SU-DHL-6 (cell line): ENCODE data around the gene ZMYM2.

Experiments
- H2AFZ ChIP-seq: fragments of 200-600 bp; sonication (generic); 2 replicates; pipeline ENCODE4 v1.6.1; 2014; ENCODE audit warnings: low read depth, mild to moderate bottlenecking, moderate library complexity, mixed read lengths, antibody characterized with exemption, low read length; ENCODE audit not compliant: severe bottlenecking
- H3F3A ChIP-seq: fragments of 200-600 bp; shearing (Covaris generic); 2 replicates; pipeline ENCODE4 v1.6.0; 2016; ENCODE audit warnings: antibody characterized with exemption, mild to moderate bottlenecking; ENCODE audit not compliant: insufficient read depth
- H3K27ac ChIP-seq: fragments of 200-600 bp; sonication (generic); 2 replicates; pipeline ENCODE4 v1.5.1; 2016; ENCODE audit warnings: low read depth, mild to moderate bottlenecking, low read length, moderate library complexity, mixed read lengths
- H3K27me3 ChIP-seq: fragments of 200-600 bp; sonication (generic), shearing (Covaris generic); 2 replicates; pipeline ENCODE4 v1.6.0; 2014; ENCODE audit warnings: mild to moderate bottlenecking, low read length
- H3K36me3 ChIP-seq: fragments of 200-600 bp; sonication (generic); 2 replicates; pipeline ENCODE4 v1.6.1; 2014; ENCODE audit warnings: mild to moderate bottlenecking, low read length, mixed read lengths
- H3K4me2 ChIP-seq: fragments of 300-600, 200-600 bp; shearing (Covaris generic), sonication (generic); 2 replicates; pipeline ENCODE4 v1.6.0; 2014; ENCODE audit warnings: low read length, low read depth, mild to moderate bottlenecking; ENCODE audit not compliant: poor library complexity, severe bottlenecking
- H3K4me3 ChIP-seq: fragments of 200-600 bp; sonication (generic); 2 replicates; pipeline ENCODE4 v1.5.1; 2014; ENCODE audit warnings: antibody characterized with exemption, low read length, mild to moderate bottlenecking, mixed read lengths; ENCODE audit not compliant: insufficient read depth, poor library complexity, severe bottlenecking
- H3K79me2 ChIP-seq: fragments of 200-600 bp; sonication (generic); 2 replicates; pipeline ENCODE4 v1.6.1; 2014; ENCODE audit warnings: mild to moderate bottlenecking, low read length, moderate library complexity; ENCODE audit not compliant: insufficient read depth
- H3K9ac ChIP-seq: fragments of 200-600 bp; sonication (generic); 2 replicates; pipeline ENCODE4 v1.7.0; 2014; ENCODE audit warnings: mild to moderate bottlenecking, low read length
- H3K9me2 ChIP-seq: fragments of 200-600 bp; sonication (generic); replicated peaks from 2 replicates; pipeline ENCODE4 v1.6.1; 2014; ENCODE audit warnings: low read length; ENCODE audit not compliant: insufficient read depth
- H3K9me3 ChIP-seq: fragments of 200-600 bp; sonication (generic); 2 replicates; pipeline ENCODE4 v1.6.1; 2014; ENCODE audit warnings: low read length, mixed read lengths; ENCODE audit not compliant: insufficient read depth
- H4K20me1 ChIP-seq: fragments of 200-600 bp; sonication (generic); 2 replicates; pipeline ENCODE4 v1.6.1; 2014; ENCODE audit warnings: low read depth, mild to moderate bottlenecking, antibody characterized with exemption, low read length, moderate library complexity, mixed read lengths
- EZH2phosphoT487 ChIP-seq: fragments of 200-600 bp; sonication (generic), shearing (Covaris generic); conservative IDR thresholded peaks from 2 replicates; pipeline ENCODE4 v1.6.1; 2018; ENCODE audit warnings: mild to moderate bottlenecking, antibody characterized with exemption, low read length, moderate library complexity, mixed read lengths
- TF ChIP-seq, protein P1 (sequence below): fragments of 200-600 bp; sonication (generic); IDR thresholded peaks from one replicate; pipeline ENCODE4 v1.5.1; 2017; ENCODE audit warnings: antibody characterized with exemption, mild to moderate bottlenecking, low read length, moderate library complexity; ENCODE audit not compliant: insufficient read depth, poor library complexity, severe bottlenecking

ZMYM2 gene

DNA sequence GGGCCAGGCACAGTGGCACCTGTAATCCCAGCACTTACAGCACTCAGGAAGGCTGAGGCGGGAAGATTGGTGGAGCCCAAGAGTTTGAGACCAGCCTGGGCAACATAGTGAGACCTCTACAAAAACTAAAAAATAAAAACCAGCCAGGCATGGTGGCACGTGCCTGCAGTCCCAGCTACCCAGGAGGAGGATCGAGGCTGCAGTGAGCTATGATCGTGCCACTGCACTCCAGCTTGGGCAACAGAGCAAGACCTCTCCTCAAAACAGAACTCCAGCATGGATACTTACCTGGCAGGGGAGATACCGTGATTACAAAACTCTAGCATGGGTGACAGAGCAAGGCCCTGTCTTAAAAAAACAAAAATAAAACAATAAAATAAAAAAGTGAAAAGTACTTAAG is 107.0 kb downstream of the ZMYM2 start:
- Histone ChIP-seq H3K9me3 (no peaks in the 10 kb centered on the region), H3K36me3 (peaks cover 59% of the 10 kb centered on the region)

GRCh38 chr13:20069956-20070355 is 111.4 kb downstream of the ZMYM2 start:
- no peak for TF ChIP-seq EZH2phosphoT487
- TF ChIP-seq, protein P1, sequence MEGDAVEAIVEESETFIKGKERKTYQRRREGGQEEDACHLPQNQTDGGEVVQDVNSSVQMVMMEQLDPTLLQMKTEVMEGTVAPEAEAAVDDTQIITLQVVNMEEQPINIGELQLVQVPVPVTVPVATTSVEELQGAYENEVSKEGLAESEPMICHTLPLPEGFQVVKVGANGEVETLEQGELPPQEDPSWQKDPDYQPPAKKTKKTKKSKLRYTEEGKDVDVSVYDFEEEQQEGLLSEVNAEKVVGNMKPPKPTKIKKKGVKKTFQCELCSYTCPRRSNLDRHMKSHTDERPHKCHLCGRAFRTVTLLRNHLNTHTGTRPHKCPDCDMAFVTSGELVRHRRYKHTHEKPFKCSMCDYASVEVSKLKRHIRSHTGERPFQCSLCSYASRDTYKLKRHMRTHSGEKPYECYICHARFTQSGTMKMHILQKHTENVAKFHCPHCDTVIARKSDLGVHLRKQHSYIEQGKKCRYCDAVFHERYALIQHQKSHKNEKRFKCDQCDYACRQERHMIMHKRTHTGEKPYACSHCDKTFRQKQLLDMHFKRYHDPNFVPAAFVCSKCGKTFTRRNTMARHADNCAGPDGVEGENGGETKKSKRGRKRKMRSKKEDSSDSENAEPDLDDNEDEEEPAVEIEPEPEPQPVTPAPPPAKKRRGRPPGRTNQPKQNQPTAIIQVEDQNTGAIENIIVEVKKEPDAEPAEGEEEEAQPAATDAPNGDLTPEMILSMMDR: no peak
- Histone ChIP-seq H3K27ac (no peak overlapping the region), H2AFZ (no peak overlapping the region), H3K9ac (no peak overlapping the region), H3K36me3 (peaks cover 46% of the 10 kb centered on the region), H3K79me2 (no peaks in the 10 kb centered on the region; the same call in 1 of the 2 replicates), H3K27me3 (no peaks in the 10 kb centered on the region), H3K4me3 (no peak overlapping the region), H3K9me2 (no peaks in the 10 kb centered on the region), H4K20me1 (no peaks in the 10 kb centered on the region), H3K9me3 (no peaks in the 10 kb centered on the region), H3F3A (peaks cover 3% of the 10 kb centered on the region; the same call in 1 of the 2 replicates), H3K4me2 (no peak overlapping the region)

More for the DNA sequence above, 107.0 kb downstream of the ZMYM2 start:
- Histone ChIP-seq H3K9ac (no peak overlapping the region), H3K27ac (no peak overlapping the region), H3K4me2 (no peak overlapping the region), H3K4me3 (no peak overlapping the region), H3K79me2 (no peaks in the 10 kb centered on the region; the same call in 1 of the 2 replicates), H2AFZ (no peak overlapping the region), H4K20me1 (no peaks in the 10 kb centered on the region), H3K9me2 (no peaks in the 10 kb centered on the region), H3F3A (no peaks in the 10 kb centered on the region), H3K27me3 (no peaks in the 10 kb centered on the region)
- no peak for TF ChIP-seq EZH2phosphoT487
- TF ChIP-seq, protein P1: no peak

- Histone ChIP-seq H3K27ac (no peak overlapping the region), H2AFZ (no peak overlapping the region), H3K36me3 (peaks cover 17% of the 10 kb centered on the region; the same call in 1 of the 2 replicates), H3K79me2 (no peaks in the 10 kb centered on the region), H3K4me2 (no peak overlapping the region), H4K20me1 (no peaks in the 10 kb centered on the region), H3K27me3 (no peaks in the 10 kb centered on the region), H3K9ac (no peak overlapping the region), H3K4me3 (no peak overlapping the region), H3K9me2 (no peaks in the 10 kb centered on the region), H3K9me3 (no peaks in the 10 kb centered on the region), H3F3A (peaks cover 3% of the 10 kb centered on the region; the same call in 1 of the 2 replicates)
- no peak for TF ChIP-seq EZH2phosphoT487
- TF ChIP-seq, protein P1: no peak
Observed at GRCh38 chr13:20073775-20074174, 115.2 kb downstream of the ZMYM2 start.
